GM12878 (cell line): ENCODE measurements around the gene ERC2. TPM values are rescaled to one million over a fixed set of nuclear protein-coding genes. Genes with fewer than 3 reads are reported as not detected.

Experiments used
- ATAC-seq: fragments of 200-7000 bp; cut with Tn5 transposase; 3 replicates; pipeline ENCODE4 v1.9.1; 2020; ENCODE audit warnings: mild to moderate bottlenecking, moderate library complexity
- BruUV-seq: library from RNA; stranded (reverse); fragments of 400-500 nt; replicated peaks from 2 replicates; lab custom pipeline; 2021; lab: Mats Ljungman, UMichigan
- CTCF ChIA-PET: fragments of 300-600 bp; sonication (Branson Sonifier 250); formaldehyde crosslinking; extraction: SDS; loops from one replicate; lab custom pipeline; 2021; ENCODE audit warnings: inconsistent platforms; lab: Yijun Ruan, JAX
- POLR2A ChIA-PET: fragments of 350-600 bp; formaldehyde crosslinking; extraction: SDS; loops from one replicate; lab custom pipeline; 2021; ENCODE audit warnings: inconsistent platforms; lab: Charles Lee
- RAD21 ChIA-PET: fragments of 300-600 bp; sonication (Branson Sonifier 250); formaldehyde crosslinking; loops from one replicate; lab custom pipeline; 2023; ENCODE audit warnings: antibody characterized with exemption; ENCODE audit not compliant: unreplicated experiment; lab: Charles Lee
- SMC1A ChIA-PET: fragments of 300-600 bp; sonication (Branson Sonifier 250); formaldehyde crosslinking; loops from one replicate; lab custom pipeline; 2023; ENCODE audit not compliant: unreplicated experiment, uncharacterized antibody; lab: Charles Lee
- DNase-seq: peaks from one replicate; pipeline ENCODE4 v3.0.0-alpha.2; 2011; ENCODE audit warnings: low read depth, low spot score
- FAIRE-seq: peaks from 3 replicates; lab custom pipeline; 2011; peaks lifted over from hg19 to GRCh38; lab: Jason Lieb, UNC
- H2AFZ ChIP-seq: 2 replicates; pipeline ENCODE4 v1.6.0; 2011; ENCODE audit warnings: low read depth, low read length, control low read depth; ENCODE audit not compliant: control insufficient read depth
- H3K27ac ChIP-seq: 2 replicates; pipeline ENCODE4 v1.5.1; 2011; ENCODE audit warnings: control low read depth; ENCODE audit not compliant: control insufficient read depth, insufficient read depth
- H3K27me3 ChIP-seq, 2 experiments: replicated peaks in 1 of 2; 2 replicates each; pipeline versions ENCODE4 v1.6.0 to v1.6.1; 2011; ENCODE audit warnings: low read length in 1 of 2; ENCODE audit not compliant: control insufficient read depth in 2 of 2, insufficient read depth in 2 of 2
- H3K36me3 ChIP-seq, 2 experiments: 2 replicates each; pipeline ENCODE4 v1.5.1; 2011; ENCODE audit warnings: low read length in 1 of 2; ENCODE audit not compliant: control insufficient read depth in 2 of 2, insufficient read depth in 2 of 2
- H3K4me1 ChIP-seq: 2 replicates; pipeline ENCODE4 v1.6.1; 2011; ENCODE audit warnings: mild to moderate bottlenecking, low read length, moderate library complexity, mixed read lengths; ENCODE audit not compliant: control insufficient read depth, insufficient read depth
- H3K4me2 ChIP-seq: 2 replicates; pipeline ENCODE4 v1.6.0; 2011; ENCODE audit warnings: control low read depth; ENCODE audit not compliant: control insufficient read depth, insufficient read depth
- H3K4me3 ChIP-seq: fragments of 200-600 bp; sonication (generic); 2 replicates; pipeline ENCODE4 v1.5.1; 2016
- H3K79me2 ChIP-seq: 2 replicates; pipeline ENCODE4 v1.6.0; 2011; ENCODE audit warnings: low read length; ENCODE audit not compliant: control insufficient read depth, insufficient read depth
- H3K9ac ChIP-seq: 2 replicates; pipeline ENCODE4 v1.8.0; 2011; ENCODE audit warnings: low read length, control low read depth, mixed read lengths; ENCODE audit not compliant: control insufficient read depth, insufficient read depth
- H3K9me3 ChIP-seq: replicated peaks from 3 replicates; pipeline ENCODE4 v1.5.1; 2011; ENCODE audit warnings: mild to moderate bottlenecking, low read length; ENCODE audit not compliant: control insufficient read depth, insufficient read depth
- H4K20me1 ChIP-seq: 2 replicates; pipeline ENCODE4 v1.6.0; 2011; ENCODE audit not compliant: control insufficient read depth, insufficient read depth
- BCLAF1 ChIP-seq: fragments of 450-650 bp; IDR thresholded peaks from 2 replicates; pipeline ENCODE4 v1.6.1; 2017; ENCODE audit warnings: antibody characterized with exemption, mild to moderate bottlenecking, moderate library complexity
- BMI1 ChIP-seq: fragments of 450-650 bp; IDR thresholded peaks from 2 replicates; pipeline ENCODE4 v1.6.1; 2016; ENCODE audit warnings: mild to moderate bottlenecking, moderate library complexity, borderline replicate concordance
- CBX5 ChIP-seq: sonication (generic); IDR thresholded peaks from 2 replicates; pipeline ENCODE4 v1.6.1; 2016; ENCODE audit warnings: low read depth, moderate library complexity, mild to moderate bottlenecking, inconsistent platforms
- IKZF1 ChIP-seq: fragments of 450-650 bp; conservative IDR thresholded peaks from 2 replicates; pipeline ENCODE4 v1.6.1; 2017; ENCODE audit warnings: antibody characterized with exemption, mild to moderate bottlenecking
- MTA3 ChIP-seq: IDR thresholded peaks from 2 replicates; pipeline ENCODE4 v1.6.1; 2012; ENCODE audit warnings: low read length, inconsistent platforms, borderline replicate concordance
- NBN ChIP-seq: fragments of 450-650 bp; IDR thresholded peaks from 2 replicates; pipeline ENCODE4 v1.6.1; 2016
- NR2C2 ChIP-seq: IDR thresholded peaks from 2 replicates; pipeline ENCODE4 v1.6.1; 2011; ENCODE audit warnings: borderline replicate concordance, low read depth; ENCODE audit not compliant: control insufficient read depth, insufficient read length
- RFX5 ChIP-seq: IDR thresholded peaks from 2 replicates; pipeline ENCODE4 v1.6.1; 2011; ENCODE audit warnings: low read depth, low read length, improper control_type of control experiment
- SKIL ChIP-seq: fragments of 450-650 bp; IDR thresholded peaks from 2 replicates; pipeline ENCODE4 v1.6.1; 2017; ENCODE audit warnings: mild to moderate bottlenecking, low read depth, inconsistent platforms; ENCODE audit not compliant: poor library complexity, severe bottlenecking
- SPI1 ChIP-seq: IDR thresholded peaks from 2 replicates; pipeline ENCODE4 v1.6.1; 2011; ENCODE audit warnings: low read depth, mild to moderate bottlenecking, low read length, moderate library complexity, borderline replicate concordance; ENCODE audit not compliant: insufficient read depth
- SRF ChIP-seq, 2 experiments: IDR thresholded peaks; 2 replicates each; pipeline ENCODE4 v1.6.1; 2011; ENCODE audit warnings: low read depth in 2 of 2, low read length in 2 of 2, mild to moderate bottlenecking in 1 of 2, moderate library complexity in 1 of 2
- SUPT20H ChIP-seq: IDR thresholded peaks from 2 replicates; pipeline ENCODE4 v1.6.1; 2011; ENCODE audit warnings: low read depth, mild to moderate bottlenecking, low read length, moderate library complexity, borderline replicate concordance; ENCODE audit not compliant: control insufficient read depth
- TAF1 ChIP-seq: IDR thresholded peaks from 2 replicates; pipeline ENCODE4 v1.6.1; 2011; ENCODE audit warnings: mild to moderate bottlenecking, low read depth, low read length, borderline replicate concordance
- YY1 ChIP-seq: IDR thresholded peaks from 2 replicates; pipeline ENCODE4 v1.6.1; 2011; ENCODE audit warnings: low read depth, mild to moderate bottlenecking, low read length
- ZBTB40 ChIP-seq: fragments of 450-650 bp; IDR thresholded peaks from 2 replicates; pipeline ENCODE4 v1.6.1; 2016; ENCODE audit warnings: mild to moderate bottlenecking, moderate library complexity, borderline replicate concordance
- WGBS: methylation state at CpG from one replicate; pipeline ENCODE4 v1.1.6; 2016; ENCODE audit warnings: low lambda C conversion rate; ENCODE audit not compliant: insufficient replicate concordance, insufficient coverage; ENCODE audit errors: missing lambda C conversion rate; 5-methylcytosine and 5-hydroxymethylcytosine counted together
- in situ Hi-C: fragments of 300-500 bp; cut with MboI; formaldehyde crosslinking; loops from 9 replicates; pipeline ENCODE4 v1.14.3; 2018; ENCODE audit warnings: mixed read lengths
- intact Hi-C: fragments of 100-400 bp; cut with micrococcal nuclease; formaldehyde crosslinking; loops from one replicate; pipeline ENCODE4 v1.14.2; 2022; ENCODE audit not compliant: unreplicated experiment
- polyA plus RNA-seq, 11 experiments: library from polyadenylated mRNA; depleted of rRNA in 4 of 11; unstranded in 6 of 11; stranded (reverse) in 5 of 11; fragments of >200 nt; fragmentation: Nextera tagmentation in 4 of 11; fragmentation: Illumina TruSeq in 1 of 11; extraction: Ambion mirVana in 4 of 11; extraction: Trizol in 1 of 11; gene quantifications; 1 replicate in 1 of 11; 2 replicates in 10 of 11; pipeline versions ENCODE4 v1.2.1 to v1.2.3, GENCODE V29; 2011 to 2016; ENCODE audit warnings: inconsistent platforms in 2 of 11, missing spikeins in 2 of 11, low read depth in 1 of 11
- total RNA-seq, 4 experiments: library from RNA; depleted of rRNA in 3 of 4; stranded (reverse); fragments of >200 nt in 3 of 4; fragmentation: Illumina TruSeq in 1 of 4; extraction: Trizol in 1 of 4; gene quantifications; 2 replicates each; pipeline versions ENCODE4 v1.2.1 to v1.2.3, GENCODE V29; 2013 to 2021

ERC2 gene
- total and polyA plus RNA-seq, 10 of the 15 experiments (the other 5 are each of a cell fraction or from before 2014, with no cell fraction given): 0.06 to 1.4 (median 0.12) TPM; not detected in 3

GRCh38 chr3:55902221-55902900, 565.9 kb downstream of the ERC2 start:
- H3K4me1 ChIP-seq: no peaks in the 10 kb centered on the region
- FAIRE-seq: no peak
- no peak for ATAC-seq
- no peak overlapping the region for H3K4me3 ChIP-seq
- H3K79me2 ChIP-seq: no peaks in the 10 kb centered on the region
- RAD21 ChIA-PET: no interaction called here
- H3K27me3 ChIP-seq: no peaks in the 10 kb centered on the region; a peak in 1 of 4 replicates
- intact Hi-C loops: no loop called here
- CTCF ChIA-PET: no interaction called here
- DNase-seq: no peak
- no peak overlapping the region for H2AFZ ChIP-seq
- SMC1A ChIA-PET: no interaction called here
- H3K27ac ChIP-seq: no peak overlapping the region
- H3K9me3 ChIP-seq: no peaks in the 10 kb centered on the region
- no peak overlapping the region for H3K9ac ChIP-seq
- H3K4me2 ChIP-seq: no peak overlapping the region
- in situ Hi-C loops: no loop called here
- H3K36me3 ChIP-seq: no peaks in the 10 kb centered on the region
- POLR2A ChIA-PET: no interaction called here
- BruUV-seq: no TSS peak
- 42% methylated on average over 14 of the region's 14 CpGs for WGBS
- H4K20me1 ChIP-seq: no peaks in the 10 kb centered on the region
- TF ChIP-seq ZBTB40 (no peak), BCLAF1 (no peak), CBX5 (no peak), IKZF1 (no peak), MTA3 (no peak), BMI1 (no peak), YY1 (no peak), NR2C2 (no peak), SRF (IDR thresholded peaks at IDR 0.05; ENCODE audit: low read depth in 2 of 2, low read length in 2 of 2) (no peak), TAF1 (no peak), SPI1 (no peak), SKIL (no peak), RFX5 (no peak), SUPT20H (no peak), NBN (no peak)
